Inferior parietal cortex (tissue), 1 donor: ENCODE data around the gene TTC39A.
A peak's percentile ranks its signal among the peaks of the same experiment; 100 is the strongest.
"Not testable (repeated sequence)": the region's sequence is repeated elsewhere in the genome, so short reads cannot be mapped to it uniquely, and the experiment has no call there.

Experiments
- DNase-seq: peaks from one replicate; pipeline ENCODE4 v3.0.0-alpha.2; 2016; ENCODE audit errors: extremely low spot score

TTC39A gene

DNA sequence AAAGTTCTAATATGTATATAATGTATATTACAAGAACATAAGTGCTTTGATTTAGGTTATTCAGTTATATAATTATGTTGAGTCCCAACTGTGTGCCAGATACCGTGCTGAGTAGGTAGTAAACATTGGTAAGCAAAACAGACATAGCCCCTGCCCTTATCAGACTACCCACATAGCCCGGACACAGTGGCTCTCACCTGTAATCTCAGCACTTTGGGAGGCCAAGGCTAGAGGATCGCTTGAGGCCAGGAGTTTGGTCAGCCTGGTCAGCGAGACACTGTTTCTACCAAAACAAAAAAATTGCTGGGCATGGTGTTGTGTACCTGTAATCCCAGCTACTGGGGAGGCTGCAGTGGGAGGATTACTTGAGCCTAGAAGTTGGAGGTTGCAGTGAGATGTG is 63.6 kb downstream of the TTC39A start:
- no peak for DNase-seq

GRCh38 chr1:51266181-51266580 is 64.2 kb downstream of the TTC39A start:
- no peak for DNase-seq

- DNase-seq = no peak
These were observed 64.7 kb downstream of the TTC39A start for GRCh38 chr1:51265618-51266017.

DNA sequence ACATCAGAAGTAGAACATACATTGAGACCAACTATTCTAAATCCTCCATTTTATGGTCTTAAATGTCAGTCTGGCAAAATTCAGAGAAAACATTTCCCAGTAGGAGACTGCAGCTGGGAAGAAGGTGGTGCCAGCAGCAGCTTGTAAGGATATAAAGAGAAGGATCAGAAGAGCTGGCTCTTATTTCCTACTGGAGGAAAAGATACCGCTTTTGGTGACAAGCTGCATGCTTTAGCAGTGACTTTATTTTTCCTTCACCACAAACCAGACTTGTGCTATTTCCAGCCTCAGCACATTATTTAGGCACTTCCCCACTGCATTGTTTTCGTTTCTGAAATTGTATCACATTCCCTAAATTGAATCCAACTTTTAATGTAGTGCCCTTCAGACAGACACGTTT is 65.9 kb downstream of the TTC39A start:
- DNase-seq = no peak

GRCh38 chr1:51263147-51263877 is 67.0 kb downstream of the TTC39A start:
- no peak for DNase-seq

DNA sequence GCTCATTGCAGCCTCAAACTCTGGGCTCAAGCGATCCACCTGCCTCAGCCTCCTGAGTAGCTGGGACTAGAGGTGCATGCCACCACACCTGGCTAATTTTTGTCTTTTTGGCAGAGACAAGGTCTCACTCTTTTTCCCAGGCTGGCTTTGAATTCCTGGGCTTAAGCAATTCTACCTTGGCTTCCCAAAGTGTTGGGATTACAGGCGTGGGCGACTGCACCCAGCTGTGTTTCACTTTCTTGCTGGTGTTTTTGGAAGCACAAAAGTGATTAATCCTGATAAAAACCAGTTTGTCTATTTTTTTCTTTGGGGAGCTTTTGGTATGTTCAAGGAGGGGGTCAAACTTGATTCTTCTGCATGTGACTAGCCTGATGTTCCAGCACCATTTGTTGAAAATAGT is 75.0 kb downstream of the TTC39A start:
- no peak for DNase-seq

DNA sequence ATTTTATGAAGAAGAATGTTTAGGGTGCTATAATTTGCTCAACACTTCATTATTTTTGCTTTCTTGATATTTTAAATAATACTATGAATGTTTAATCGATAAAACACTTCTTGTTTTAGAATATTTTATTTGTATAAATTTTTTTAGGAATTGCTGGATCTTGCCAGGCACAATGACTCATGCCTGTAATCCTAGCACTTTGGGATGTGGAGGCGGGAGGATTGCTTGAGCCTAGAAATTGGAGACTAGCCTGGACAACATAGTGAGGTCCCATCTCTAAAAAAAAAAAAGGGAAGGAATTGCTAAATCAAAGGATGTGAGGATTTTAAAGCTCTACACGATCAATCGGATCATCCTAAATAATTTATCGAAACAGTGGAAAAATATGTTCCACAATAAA is 76.7 kb downstream of the TTC39A start:
- no peak for DNase-seq

- DNase-seq = no peak
These were observed 78.0 kb downstream of the TTC39A start for GRCh38 chr1:51252366-51252765.

DNA sequence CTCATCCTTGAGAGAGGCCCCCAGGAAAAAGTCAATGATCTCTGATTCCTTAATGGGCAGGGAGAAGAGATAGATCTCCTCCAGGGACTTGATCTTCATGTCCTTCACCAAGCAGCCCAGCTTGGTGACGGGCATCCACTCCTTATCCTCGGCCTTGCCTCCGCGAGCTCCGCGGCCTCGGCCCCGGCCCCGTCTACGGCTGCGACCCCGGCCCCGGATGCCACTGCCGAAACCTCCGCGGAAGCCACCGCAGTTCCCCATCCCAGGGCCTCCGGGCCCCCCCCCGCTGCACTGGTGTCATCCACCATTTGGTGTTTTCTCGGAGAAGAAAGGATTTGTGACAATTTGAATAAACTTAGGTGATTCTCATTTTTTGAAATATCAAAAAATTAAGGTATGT is 79.2 kb downstream of the TTC39A start:
- DNase-seq = not testable (repeated sequence)

GRCh38 chr1:51250729-51251128 is 79.6 kb downstream of the TTC39A start:
- DNase-seq = not testable (repeated sequence)

DNA sequence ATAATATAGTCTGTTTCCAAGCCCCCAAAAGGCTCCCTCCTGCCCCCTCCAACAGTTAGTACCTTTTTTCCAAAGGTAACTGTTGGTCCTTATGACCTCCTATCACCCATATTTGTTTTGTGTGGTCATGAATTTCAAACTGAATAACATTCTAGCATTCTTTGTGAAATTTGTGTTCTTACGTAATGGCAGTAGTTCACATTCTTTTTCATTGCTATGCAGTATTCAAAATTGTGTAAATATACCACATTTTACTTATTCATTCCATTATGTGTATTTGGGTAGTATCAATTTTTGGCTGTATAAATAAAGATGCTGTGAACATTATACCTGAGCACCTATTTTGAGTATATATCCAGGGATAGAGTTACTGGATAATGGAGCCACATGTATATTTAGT is 80.9 kb downstream of the TTC39A start:
- no peak for DNase-seq

- no peak for DNase-seq
These were observed 82.9 kb downstream of the TTC39A start for GRCh38 chr1:51247499-51247898.

GRCh38 chr1:51247022-51247421 is 83.3 kb downstream of the TTC39A start:
- no peak for DNase-seq

- no peak for DNase-seq
These were observed 87.8 kb downstream of the TTC39A start for GRCh38 chr1:51242546-51242945.

DNA sequence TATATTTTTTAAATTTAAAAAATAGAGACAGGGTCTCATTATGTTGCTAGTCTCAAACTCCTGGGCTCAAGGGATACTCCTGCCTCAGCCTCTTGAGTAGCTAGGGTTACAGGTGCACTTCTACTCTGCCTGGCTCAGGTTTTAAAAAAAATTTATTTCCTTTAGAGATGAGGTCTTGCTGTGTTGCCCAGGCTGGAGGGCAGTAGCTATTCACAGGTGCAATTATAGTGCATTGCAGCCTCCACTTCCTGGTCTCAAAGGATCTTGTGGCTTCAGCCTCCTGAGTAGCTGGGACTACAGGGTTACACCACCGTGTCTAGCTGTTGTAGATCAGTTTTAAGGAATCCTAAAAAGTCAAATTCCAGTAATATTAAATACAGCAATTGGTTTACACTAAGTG is 89.2 kb downstream of the TTC39A start:
- no peak for DNase-seq

- DNase-seq = no peak
These were observed 90.3 kb downstream of the TTC39A start for GRCh38 chr1:51240084-51240483.

GRCh38 chr1:51238034-51238403 is 92.3 kb downstream of the TTC39A start:
- DNase-seq = peak; percentile 36

DNA sequence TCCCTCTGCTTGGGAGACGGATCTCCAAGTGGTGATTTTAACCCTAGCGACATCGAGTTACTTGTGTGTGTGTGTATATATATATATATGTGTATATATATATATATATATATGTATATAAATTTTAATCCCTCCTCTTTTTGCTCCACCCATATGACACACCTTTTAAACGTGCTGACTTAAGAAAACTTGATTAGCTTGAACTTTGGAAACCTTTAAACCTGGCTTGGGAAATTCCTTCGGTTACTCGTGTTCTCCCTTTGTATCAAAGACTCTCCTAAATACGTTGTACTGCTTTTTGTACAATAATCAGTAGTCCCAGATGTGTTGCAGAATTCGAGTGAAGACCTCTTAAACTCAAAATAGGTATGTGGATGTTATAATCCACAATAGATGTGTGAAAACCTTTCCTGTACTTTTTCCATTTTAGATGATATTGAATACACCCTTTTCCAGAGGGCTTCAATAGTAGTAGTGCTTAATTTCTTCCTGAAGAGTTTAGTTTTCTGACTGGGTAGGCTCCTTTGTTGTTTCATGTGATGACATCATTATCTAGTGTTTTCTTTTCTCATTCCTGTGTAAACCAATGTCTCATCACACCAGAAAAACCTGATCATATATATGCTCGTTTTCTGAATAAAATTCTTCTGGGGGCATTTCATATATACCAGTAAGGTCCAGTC is 92.9 kb downstream of the TTC39A start:
- DNase-seq = peak; percentile 36
